Fibroblast of skin of abdomen (primary cell): ENCODE data around the gene SH2D2A.

ENCODE experiments used
- DNase-seq: peaks from one replicate; pipeline ENCODE4 v3.0.0-alpha.2; 2013

SH2D2A gene

GRCh38 chr1:156847591-156848460 lies 31.2 kb upstream of the SH2D2A start:
- no peak for DNase-seq

DNA sequence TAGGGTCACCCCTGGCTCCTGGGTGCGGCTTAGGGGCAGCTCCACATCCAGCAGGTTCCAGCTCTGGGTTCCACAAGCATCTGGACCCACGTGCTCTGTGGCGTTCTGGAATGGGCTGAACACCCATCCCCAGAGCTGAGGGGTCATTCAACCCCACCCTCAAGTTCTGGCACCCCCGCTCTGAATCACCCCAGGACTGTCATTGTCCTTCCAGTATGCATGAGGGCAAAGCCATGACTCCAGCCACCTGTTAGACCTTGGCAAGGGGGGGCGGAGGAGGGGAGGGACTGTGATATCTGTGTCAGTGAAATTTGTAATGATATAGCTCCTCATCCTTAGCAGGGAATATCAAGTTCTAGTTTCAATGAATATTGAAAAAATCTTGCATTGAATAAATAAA lies 30.0 kb upstream of the SH2D2A start:
- DNase-seq, result no peak

- DNase-seq, result no peak
Observed at GRCh38 chr1:156845953-156846545, 29.4 kb upstream of the SH2D2A start.

DNA sequence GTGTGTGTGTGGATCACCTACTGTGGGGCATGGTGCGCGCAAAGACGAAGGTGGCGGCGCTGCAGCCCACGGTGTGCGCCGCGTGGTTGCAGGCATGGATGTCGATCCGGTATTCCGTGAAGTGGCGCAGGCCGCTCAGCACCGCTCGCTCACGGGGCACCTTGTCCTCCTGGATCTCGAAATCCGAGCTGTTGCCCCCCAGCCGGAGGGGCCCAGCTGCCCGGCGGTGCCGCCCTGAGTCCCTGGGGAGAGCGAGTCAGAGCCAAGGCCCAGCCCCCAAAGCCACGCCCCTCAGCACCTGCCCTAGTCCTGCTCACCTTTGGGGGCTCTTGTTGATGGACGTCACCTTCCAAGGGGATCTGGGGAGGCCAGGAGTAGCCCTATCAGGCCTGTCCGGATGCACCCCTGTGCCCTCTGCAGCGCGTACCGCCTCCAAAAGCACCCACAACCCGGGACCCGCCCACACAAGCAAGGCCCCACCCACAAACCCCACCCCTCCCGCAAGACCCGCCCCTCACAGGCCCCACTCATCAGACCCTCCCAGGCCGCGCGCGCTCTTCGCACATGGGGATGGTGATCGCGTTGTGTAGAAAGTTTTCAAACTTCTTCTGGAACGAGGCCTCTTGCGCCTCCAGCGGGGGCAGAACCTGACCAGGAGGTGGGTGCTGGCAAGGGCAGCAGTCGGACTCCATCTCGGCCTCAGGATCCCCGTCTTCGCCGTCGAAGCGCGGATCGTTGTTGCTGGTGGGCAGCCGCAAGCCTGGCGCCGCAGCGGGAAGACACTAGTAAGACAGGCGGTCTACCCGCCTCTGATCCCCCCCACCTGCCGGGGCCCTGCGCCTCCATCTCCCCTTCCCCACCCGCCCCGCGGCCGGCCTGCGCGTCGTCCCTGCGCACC lies 28.7 kb upstream of the SH2D2A start:
- DNase-seq, result no peak

DNA sequence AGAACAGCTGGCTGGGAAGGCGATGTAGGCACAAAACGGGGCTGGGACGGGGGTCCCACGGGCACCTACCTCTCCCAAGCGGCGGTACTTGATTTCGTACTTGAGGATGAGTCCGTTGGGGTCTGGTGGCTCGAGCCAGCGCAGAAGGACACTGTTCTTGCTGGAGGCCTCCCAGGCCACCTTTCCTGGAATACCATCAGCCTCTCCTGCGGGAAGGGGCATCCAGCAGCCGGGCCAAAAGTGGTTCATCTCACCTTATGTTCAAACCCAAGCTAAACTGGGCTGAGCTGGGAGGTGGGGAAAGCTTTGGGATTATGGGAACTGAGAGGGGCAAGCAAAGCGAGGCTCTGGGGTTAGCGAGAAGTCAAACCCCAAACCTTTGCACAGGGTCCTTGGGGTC lies 28.0 kb upstream of the SH2D2A start:
- DNase-seq, result no peak

- no peak for DNase-seq
Observed at GRCh38 chr1:156844102-156844501, 27.5 kb upstream of the SH2D2A start.

- no peak for DNase-seq
Observed at GRCh38 chr1:156842618-156843300, 26.1 kb upstream of the SH2D2A start.

- DNase-seq, result no peak
Observed at GRCh38 chr1:156841295-156841855, 24.7 kb upstream of the SH2D2A start.

- no peak for DNase-seq
Observed at GRCh38 chr1:156840898-156841279, 24.2 kb upstream of the SH2D2A start.

- DNase-seq, result no peak
Observed at GRCh38 chr1:156840186-156840897, 23.7 kb upstream of the SH2D2A start.

DNA sequence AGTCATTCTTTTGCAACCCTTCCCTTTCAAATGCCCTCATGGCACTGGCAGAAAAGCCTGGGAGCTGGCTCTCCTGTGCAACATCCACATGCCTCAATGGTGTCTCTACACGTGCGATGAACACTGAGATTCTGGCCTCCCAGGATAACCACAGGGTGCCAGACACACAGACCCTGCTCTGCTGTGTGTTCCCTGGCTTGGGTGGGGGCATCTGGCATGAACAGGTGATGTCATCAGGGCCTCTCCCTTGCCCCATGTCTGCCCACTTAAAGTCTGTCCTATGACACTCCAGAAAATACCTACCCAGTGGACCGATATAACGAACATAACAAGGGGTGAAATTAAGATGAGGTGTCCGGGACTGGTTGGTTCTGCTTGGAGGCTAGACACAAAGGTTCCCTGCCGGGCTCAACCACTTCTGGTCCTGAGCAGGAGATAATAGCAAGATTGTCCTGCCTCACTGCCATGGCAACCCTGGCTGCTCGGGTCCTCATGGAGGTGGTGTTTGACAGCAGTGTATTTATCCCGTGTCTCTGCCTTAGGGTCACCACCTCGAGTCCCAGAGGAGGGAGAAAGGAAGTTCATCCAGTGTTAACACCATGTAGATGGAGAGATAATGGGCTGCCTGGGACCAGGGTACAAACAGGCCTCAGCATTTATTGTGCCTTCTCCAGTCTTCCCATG lies 22.9 kb upstream of the SH2D2A start:
- no peak for DNase-seq

GRCh38 chr1:156838972-156839371 lies 22.3 kb upstream of the SH2D2A start:
- no peak for DNase-seq

- DNase-seq, result no peak
Observed at GRCh38 chr1:156836892-156837291, 20.2 kb upstream of the SH2D2A start.

GRCh38 chr1:156836041-156836654 lies 19.5 kb upstream of the SH2D2A start:
- DNase-seq, result no peak

GRCh38 chr1:156834322-156834721 lies 17.7 kb upstream of the SH2D2A start:
- DNase-seq, result no peak

DNA sequence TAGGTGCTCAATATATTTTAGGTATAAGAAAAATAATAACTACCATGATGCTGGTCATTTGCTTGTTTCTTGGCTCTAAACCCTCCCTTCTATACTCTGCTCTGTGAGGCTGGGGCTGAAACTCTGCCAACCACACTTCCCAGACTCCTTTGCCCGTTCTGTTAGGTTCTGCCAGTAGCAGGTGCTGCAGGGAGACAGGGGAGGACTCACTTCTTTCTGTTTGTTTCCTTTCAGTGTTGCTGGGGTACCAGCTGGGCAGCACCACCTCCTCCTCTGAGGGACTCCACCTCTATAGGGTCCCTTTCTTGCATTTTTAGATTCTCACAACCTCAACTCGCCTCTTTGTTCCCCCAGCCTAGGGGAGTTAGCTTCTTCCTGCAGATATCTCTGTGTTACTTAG lies 17.0 kb upstream of the SH2D2A start:
- no peak for DNase-seq

- no peak for DNase-seq
Observed at GRCh38 chr1:156832434-156832833, 15.8 kb upstream of the SH2D2A start.

DNA sequence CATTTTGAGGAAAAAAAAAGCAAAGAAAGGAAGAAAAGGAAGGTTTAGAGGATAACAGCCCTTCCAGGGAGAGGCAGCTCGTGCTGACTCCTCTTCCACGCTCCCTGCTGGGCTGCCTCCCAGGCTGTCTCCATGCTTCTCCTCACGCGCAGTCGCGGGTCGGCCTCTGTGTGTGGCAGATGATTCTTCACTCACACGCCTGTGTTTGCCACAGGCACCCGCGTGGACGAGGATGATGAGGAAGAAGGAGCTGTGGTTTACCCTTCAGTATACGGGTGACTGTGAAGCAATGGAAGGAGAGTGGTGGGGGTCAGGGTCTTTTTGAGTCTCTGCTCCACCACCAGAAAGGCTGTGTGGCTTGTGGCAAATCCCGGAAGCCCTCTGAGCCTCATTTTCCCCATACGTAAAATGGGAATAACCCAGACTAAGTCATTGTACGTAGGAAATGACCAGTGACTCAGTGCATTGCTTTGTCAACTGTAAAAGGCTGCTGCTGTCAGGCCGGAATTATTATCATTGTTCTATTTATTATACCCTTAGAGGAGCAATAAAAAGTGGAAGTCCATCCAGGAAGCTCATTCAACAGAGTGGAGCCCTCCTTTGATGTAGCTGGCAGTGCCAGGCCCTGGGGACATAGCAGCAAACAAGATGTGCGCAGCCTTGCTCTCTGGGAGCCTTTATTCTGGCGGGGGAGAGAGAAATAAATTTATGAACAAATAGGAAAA lies 11.9 kb upstream of the SH2D2A start:
- DNase-seq, result no peak

GRCh38 chr1:156826630-156827029 lies 10.0 kb upstream of the SH2D2A start:
- no peak for DNase-seq
